ENCODE measurements around the gene DSTN.

DSTN gene

GRCh38 chr20:17651760-17652388, 82.0 kb downstream of the DSTN start:
- no peak; the same call in 1 of the 3 replicates for ATAC-seq
- TF ChIP-seq ZFP3 (CRISPR knock-in tag; IDR thresholded peaks at IDR 0.05) (no peak), PPARA (CRISPR knock-in tag; IDR thresholded peaks at IDR 0.05; ENCODE audit: borderline replicate concordance) (no peak), BACH2 (CRISPR knock-in tag; IDR thresholded peaks at IDR 0.05; ENCODE audit: borderline replicate concordance) (no peak), TOX (CRISPR knock-in tag; IDR thresholded peaks at IDR 0.05; ENCODE audit: borderline replicate concordance) (no peak), ARNTL (CRISPR knock-in tag; IDR thresholded peaks at IDR 0.05; ENCODE audit: borderline replicate concordance, low read depth) (no peak), GLIS3 (CRISPR knock-in tag; IDR thresholded peaks at IDR 0.05) (no peak), ISL1 (CRISPR knock-in tag; IDR thresholded peaks at IDR 0.05) (no peak), ZNF8 (CRISPR knock-in tag; IDR thresholded peaks at IDR 0.05) (no peak)
- TF ChIP-seq, protein P1, sequence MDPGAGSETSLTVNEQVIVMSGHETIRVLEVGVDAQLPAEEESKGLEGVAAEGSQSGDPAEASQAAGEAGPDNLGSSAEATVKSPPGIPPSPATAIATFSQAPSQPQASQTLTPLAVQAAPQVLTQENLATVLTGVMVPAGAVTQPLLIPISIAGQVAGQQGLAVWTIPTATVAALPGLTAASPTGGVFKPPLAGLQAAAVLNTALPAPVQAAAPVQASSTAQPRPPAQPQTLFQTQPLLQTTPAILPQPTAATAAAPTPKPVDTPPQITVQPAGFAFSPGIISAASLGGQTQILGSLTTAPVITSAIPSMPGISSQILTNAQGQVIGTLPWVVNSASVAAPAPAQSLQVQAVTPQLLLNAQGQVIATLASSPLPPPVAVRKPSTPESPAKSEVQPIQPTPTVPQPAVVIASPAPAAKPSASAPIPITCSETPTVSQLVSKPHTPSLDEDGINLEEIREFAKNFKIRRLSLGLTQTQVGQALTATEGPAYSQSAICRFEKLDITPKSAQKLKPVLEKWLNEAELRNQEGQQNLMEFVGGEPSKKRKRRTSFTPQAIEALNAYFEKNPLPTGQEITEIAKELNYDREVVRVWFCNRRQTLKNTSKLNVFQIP (CRISPR knock-in tag; IDR thresholded peaks at IDR 0.05; ENCODE audit: borderline replicate concordance, low read depth), result no peak

- TF ChIP-seq, protein P2, sequence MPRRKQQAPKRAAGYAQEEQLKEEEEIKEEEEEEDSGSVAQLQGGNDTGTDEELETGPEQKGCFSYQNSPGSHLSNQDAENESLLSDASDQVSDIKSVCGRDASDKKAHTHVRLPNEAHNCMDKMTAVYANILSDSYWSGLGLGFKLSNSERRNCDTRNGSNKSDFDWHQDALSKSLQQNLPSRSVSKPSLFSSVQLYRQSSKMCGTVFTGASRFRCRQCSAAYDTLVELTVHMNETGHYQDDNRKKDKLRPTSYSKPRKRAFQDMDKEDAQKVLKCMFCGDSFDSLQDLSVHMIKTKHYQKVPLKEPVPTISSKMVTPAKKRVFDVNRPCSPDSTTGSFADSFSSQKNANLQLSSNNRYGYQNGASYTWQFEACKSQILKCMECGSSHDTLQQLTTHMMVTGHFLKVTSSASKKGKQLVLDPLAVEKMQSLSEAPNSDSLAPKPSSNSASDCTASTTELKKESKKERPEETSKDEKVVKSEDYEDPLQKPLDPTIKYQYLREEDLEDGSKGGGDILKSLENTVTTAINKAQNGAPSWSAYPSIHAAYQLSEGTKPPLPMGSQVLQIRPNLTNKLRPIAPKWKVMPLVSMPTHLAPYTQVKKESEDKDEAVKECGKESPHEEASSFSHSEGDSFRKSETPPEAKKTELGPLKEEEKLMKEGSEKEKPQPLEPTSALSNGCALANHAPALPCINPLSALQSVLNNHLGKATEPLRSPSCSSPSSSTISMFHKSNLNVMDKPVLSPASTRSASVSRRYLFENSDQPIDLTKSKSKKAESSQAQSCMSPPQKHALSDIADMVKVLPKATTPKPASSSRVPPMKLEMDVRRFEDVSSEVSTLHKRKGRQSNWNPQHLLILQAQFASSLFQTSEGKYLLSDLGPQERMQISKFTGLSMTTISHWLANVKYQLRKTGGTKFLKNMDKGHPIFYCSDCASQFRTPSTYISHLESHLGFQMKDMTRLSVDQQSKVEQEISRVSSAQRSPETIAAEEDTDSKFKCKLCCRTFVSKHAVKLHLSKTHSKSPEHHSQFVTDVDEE (CRISPR knock-in tag; IDR thresholded peaks at IDR 0.05), result no peak
- no peak for TF ChIP-seq RARB (CRISPR knock-in tag; IDR thresholded peaks at IDR 0.05)
- TF ChIP-seq, protein P3, sequence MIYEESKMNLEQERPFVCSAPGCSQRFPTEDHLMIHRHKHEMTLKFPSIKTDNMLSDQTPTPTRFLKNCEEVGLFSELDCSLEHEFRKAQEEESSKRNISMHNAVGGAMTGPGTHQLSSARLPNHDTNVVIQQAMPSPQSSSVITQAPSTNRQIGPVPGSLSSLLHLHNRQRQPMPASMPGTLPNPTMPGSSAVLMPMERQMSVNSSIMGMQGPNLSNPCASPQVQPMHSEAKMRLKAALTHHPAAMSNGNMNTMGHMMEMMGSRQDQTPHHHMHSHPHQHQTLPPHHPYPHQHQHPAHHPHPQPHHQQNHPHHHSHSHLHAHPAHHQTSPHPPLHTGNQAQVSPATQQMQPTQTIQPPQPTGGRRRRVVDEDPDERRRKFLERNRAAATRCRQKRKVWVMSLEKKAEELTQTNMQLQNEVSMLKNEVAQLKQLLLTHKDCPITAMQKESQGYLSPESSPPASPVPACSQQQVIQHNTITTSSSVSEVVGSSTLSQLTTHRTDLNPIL (CRISPR knock-in tag; IDR thresholded peaks at IDR 0.05; ENCODE audit: low read depth), result no peak
- no peak for TF ChIP-seq TOX (CRISPR knock-in tag; IDR thresholded peaks at IDR 0.05; ENCODE audit: borderline replicate concordance)
- no peak for TF ChIP-seq TCF4 (CRISPR knock-in tag; IDR thresholded peaks at IDR 0.05; ENCODE audit: borderline replicate concordance)
- no peak for TF ChIP-seq PPARA (CRISPR knock-in tag; IDR thresholded peaks at IDR 0.05; ENCODE audit: borderline replicate concordance)
- no peak for TF ChIP-seq ISL1 (CRISPR knock-in tag; IDR thresholded peaks at IDR 0.05)
- no peak for TF ChIP-seq ZNF70 (CRISPR knock-in tag; IDR thresholded peaks at IDR 0.05)
- TF ChIP-seq ESRRG (CRISPR knock-in tag; IDR thresholded peaks at IDR 0.05), result no peak
- no peak for TF ChIP-seq ZNF565 (CRISPR knock-in tag; conservative IDR thresholded peaks at IDR 0.05; ENCODE audit: low read depth)
- TF ChIP-seq, protein P4, sequence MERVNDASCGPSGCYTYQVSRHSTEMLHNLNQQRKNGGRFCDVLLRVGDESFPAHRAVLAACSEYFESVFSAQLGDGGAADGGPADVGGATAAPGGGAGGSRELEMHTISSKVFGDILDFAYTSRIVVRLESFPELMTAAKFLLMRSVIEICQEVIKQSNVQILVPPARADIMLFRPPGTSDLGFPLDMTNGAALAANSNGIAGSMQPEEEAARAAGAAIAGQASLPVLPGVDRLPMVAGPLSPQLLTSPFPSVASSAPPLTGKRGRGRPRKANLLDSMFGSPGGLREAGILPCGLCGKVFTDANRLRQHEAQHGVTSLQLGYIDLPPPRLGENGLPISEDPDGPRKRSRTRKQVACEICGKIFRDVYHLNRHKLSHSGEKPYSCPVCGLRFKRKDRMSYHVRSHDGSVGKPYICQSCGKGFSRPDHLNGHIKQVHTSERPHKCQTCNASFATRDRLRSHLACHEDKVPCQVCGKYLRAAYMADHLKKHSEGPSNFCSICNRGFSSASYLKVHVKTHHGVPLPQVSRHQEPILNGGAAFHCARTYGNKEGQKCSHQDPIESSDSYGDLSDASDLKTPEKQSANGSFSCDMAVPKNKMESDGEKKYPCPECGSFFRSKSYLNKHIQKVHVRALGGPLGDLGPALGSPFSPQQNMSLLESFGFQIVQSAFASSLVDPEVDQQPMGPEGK (CRISPR knock-in tag; IDR thresholded peaks at IDR 0.05; ENCODE audit: borderline replicate concordance), result no peak
- TF ChIP-seq, protein P1 (CRISPR knock-in tag; IDR thresholded peaks at IDR 0.05; ENCODE audit: borderline replicate concordance, low read depth), result no peak
- TF ChIP-seq CSDC2 (CRISPR knock-in tag; IDR thresholded peaks at IDR 0.05), result no peak
- ATAC-seq, result no peak
Observed at GRCh38 chr20:17652411-17652810, 82.5 kb downstream of the DSTN start.

- no peak for ATAC-seq
- TF ChIP-seq, protein P5, sequence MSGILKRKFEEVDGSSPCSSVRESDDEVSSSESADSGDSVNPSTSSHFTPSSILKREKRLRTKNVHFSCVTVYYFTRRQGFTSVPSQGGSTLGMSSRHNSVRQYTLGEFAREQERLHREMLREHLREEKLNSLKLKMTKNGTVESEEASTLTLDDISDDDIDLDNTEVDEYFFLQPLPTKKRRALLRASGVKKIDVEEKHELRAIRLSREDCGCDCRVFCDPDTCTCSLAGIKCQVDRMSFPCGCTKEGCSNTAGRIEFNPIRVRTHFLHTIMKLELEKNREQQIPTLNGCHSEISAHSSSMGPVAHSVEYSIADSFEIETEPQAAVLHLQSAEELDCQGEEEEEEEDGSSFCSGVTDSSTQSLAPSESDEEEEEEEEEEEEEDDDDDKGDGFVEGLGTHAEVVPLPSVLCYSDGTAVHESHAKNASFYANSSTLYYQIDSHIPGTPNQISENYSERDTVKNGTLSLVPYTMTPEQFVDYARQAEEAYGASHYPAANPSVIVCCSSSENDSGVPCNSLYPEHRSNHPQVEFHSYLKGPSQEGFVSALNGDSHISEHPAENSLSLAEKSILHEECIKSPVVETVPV (CRISPR knock-in tag; IDR thresholded peaks at IDR 0.05), result no peak
- no peak for TF ChIP-seq ZC3H10 (CRISPR knock-in tag; IDR thresholded peaks at IDR 0.05)
- TF ChIP-seq, protein P3 (CRISPR knock-in tag; IDR thresholded peaks at IDR 0.05; ENCODE audit: low read depth), result no peak
- no peak for TF ChIP-seq TCF4 (CRISPR knock-in tag; IDR thresholded peaks at IDR 0.05; ENCODE audit: borderline replicate concordance)
- TF ChIP-seq ISL1 (CRISPR knock-in tag; IDR thresholded peaks at IDR 0.05), result no peak
- no peak for TF ChIP-seq ZNF8 (CRISPR knock-in tag; IDR thresholded peaks at IDR 0.05)
- TF ChIP-seq, protein P4 (CRISPR knock-in tag; IDR thresholded peaks at IDR 0.05; ENCODE audit: borderline replicate concordance), result no peak
- TF ChIP-seq ESRRG (CRISPR knock-in tag; IDR thresholded peaks at IDR 0.05), result no peak
- TF ChIP-seq CSDC2 (CRISPR knock-in tag; IDR thresholded peaks at IDR 0.05), result no peak
- TF ChIP-seq GLIS3 (CRISPR knock-in tag; IDR thresholded peaks at IDR 0.05), result no peak
- no peak for TF ChIP-seq ZFP3 (CRISPR knock-in tag; IDR thresholded peaks at IDR 0.05)
- no peak for TF ChIP-seq PPARA (CRISPR knock-in tag; IDR thresholded peaks at IDR 0.05; ENCODE audit: borderline replicate concordance)
Observed at GRCh38 chr20:17653835-17654648, 84.2 kb downstream of the DSTN start.
